ENCODE results near the gene MYLK4.

Gene MYLK4

GRCh38 chr6:2741756-2742155, 9.0 kb downstream of the MYLK4 start:
- TF ChIP-seq FOXP2 (optimal IDR thresholded peaks at IDR 0.05; ENCODE audit: borderline replicate concordance, extremely low read depth, extremely low read length, insufficient read depth) = no peak
- TF ChIP-seq TAF1 (IDR thresholded peaks at IDR 0.05; ENCODE audit: borderline replicate concordance, insufficient read depth, low read length) = no peak
- no peak for TF ChIP-seq POLR2AphosphoS5 (IDR thresholded peaks at IDR 0.05; ENCODE audit: low read depth, low read length)
- no peak for TF ChIP-seq SIN3A (IDR thresholded peaks at IDR 0.05; ENCODE audit: borderline replicate concordance, insufficient read depth, low read length)
- no peak for TF ChIP-seq REST (IDR thresholded peaks at IDR 0.05; ENCODE audit: insufficient read depth in 1 of 2, low read depth in 2 of 2, low read length in 2 of 2)

- no peak for TF ChIP-seq REST (IDR thresholded peaks at IDR 0.05; ENCODE audit: insufficient read depth in 1 of 2, low read depth in 2 of 2, low read length in 2 of 2)
- no peak for TF ChIP-seq TAF1 (IDR thresholded peaks at IDR 0.05; ENCODE audit: borderline replicate concordance, insufficient read depth, low read length)
- no peak for TF ChIP-seq FOXP2 (optimal IDR thresholded peaks at IDR 0.05; ENCODE audit: borderline replicate concordance, extremely low read depth, extremely low read length, insufficient read depth)
- TF ChIP-seq POLR2AphosphoS5 (IDR thresholded peaks at IDR 0.05; ENCODE audit: low read depth, low read length) = no peak
- TF ChIP-seq SIN3A (IDR thresholded peaks at IDR 0.05; ENCODE audit: borderline replicate concordance, insufficient read depth, low read length) = no peak
Measured at GRCh38 chr6:2740581-2740980, 10.1 kb downstream of the MYLK4 start.

GRCh38 chr6:2739335-2739734, 11.4 kb downstream of the MYLK4 start:
- TF ChIP-seq TAF1 (IDR thresholded peaks at IDR 0.05; ENCODE audit: borderline replicate concordance, insufficient read depth, low read length) (no peak), SIN3A (IDR thresholded peaks at IDR 0.05; ENCODE audit: borderline replicate concordance, insufficient read depth, low read length) (no peak), FOXP2 (optimal IDR thresholded peaks at IDR 0.05; ENCODE audit: borderline replicate concordance, extremely low read depth, extremely low read length, insufficient read depth) (no peak), POLR2AphosphoS5 (IDR thresholded peaks at IDR 0.05; ENCODE audit: low read depth, low read length) (no peak), REST (IDR thresholded peaks at IDR 0.05; ENCODE audit: insufficient read depth in 1 of 2, low read depth in 2 of 2, low read length in 2 of 2) (no peak)

GRCh38 chr6:2738373-2738979, 12.2 kb downstream of the MYLK4 start:
- TF ChIP-seq POLR2AphosphoS5 (IDR thresholded peaks at IDR 0.05; ENCODE audit: low read depth, low read length) = no peak

- no peak for TF ChIP-seq SIN3A (IDR thresholded peaks at IDR 0.05; ENCODE audit: borderline replicate concordance, insufficient read depth, low read length)
- no peak for TF ChIP-seq FOXP2 (optimal IDR thresholded peaks at IDR 0.05; ENCODE audit: borderline replicate concordance, extremely low read depth, extremely low read length, insufficient read depth)
- no peak for TF ChIP-seq TAF1 (IDR thresholded peaks at IDR 0.05; ENCODE audit: borderline replicate concordance, insufficient read depth, low read length)
- TF ChIP-seq REST (IDR thresholded peaks at IDR 0.05; ENCODE audit: insufficient read depth in 1 of 2, low read depth in 2 of 2, low read length in 2 of 2) = no peak
- TF ChIP-seq POLR2AphosphoS5 (IDR thresholded peaks at IDR 0.05; ENCODE audit: low read depth, low read length) = no peak
Measured at GRCh38 chr6:2737885-2738284, 12.8 kb downstream of the MYLK4 start.

Measured in PFSK-1 (cell line).